HG02884 (cell line): ENCODE data around the gene ZC3H11A.

ENCODE experiments used
- ATAC-seq: cut with Tn5 transposase; IDR thresholded peaks from one replicate; pipeline ENCODE4 v1.9.1; 2021; ENCODE audit warnings: mild to moderate bottlenecking, moderate library complexity; ENCODE audit not compliant: unreplicated experiment

The ZC3H11A gene

DNA sequence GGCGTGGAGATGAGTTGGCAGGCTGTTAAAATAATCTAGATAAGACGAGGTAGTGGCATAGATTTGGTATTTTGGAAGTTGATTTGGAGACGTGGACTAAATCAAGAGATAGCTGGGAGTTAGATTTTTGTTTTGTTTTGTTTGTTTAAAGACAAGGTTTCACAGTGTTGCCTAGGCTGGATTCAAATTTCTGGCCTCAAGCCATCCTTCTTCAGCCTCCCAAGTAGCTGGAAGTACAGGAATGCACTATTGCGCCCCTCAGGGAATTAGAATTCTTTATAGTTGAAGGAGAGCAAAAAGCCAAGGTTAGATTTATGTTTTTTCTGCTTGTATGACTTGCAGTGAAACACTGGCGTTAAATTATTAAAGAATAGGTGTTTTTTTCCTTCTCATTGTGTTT is 43.7 kb downstream of the ZC3H11A start:
- no peak for ATAC-seq

DNA sequence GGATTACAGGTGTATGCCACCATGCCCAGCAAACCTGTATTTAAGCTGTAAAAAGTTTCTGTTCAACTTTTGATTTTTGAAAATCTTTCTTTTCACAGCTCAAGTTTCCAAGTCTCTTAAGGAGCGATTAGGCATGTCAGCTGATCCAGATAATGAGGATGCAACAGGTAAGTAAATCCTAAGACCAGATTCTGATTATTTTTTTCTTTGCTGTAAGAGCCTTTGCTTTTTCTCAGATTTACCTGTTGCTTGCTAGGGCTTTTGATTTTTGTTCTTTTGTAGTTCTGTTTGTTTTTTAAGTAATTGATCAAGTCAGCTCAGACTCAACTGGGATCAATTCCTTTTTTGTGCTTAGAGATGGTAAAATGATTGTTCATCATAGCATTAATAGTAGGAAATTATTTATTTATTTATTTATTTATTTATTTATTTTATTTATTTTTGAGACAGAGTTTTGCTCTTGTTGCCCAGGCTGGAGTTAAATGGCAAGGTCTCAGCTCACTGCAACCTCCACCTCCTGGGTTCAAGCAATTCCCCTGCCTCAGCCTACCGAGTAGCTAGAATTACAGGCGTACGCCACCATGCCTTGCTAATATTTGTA is 44.9 kb downstream of the ZC3H11A start:
- no peak for ATAC-seq

DNA sequence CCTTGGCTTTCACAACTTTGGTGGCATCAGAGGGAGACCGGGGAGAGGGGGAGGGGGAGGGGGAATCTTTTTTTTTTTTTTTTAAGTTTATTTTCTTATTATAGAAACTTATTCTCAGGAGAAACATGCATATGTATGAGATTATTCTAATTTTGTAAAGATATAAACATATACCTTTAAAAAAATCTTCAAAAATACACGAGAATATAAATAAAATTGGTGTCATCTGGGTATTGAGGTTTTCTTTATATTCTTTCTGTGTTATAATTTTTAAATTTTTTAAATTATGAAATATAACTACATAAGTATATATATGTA is 47.1 kb downstream of the ZC3H11A start:
- no peak for ATAC-seq

DNA sequence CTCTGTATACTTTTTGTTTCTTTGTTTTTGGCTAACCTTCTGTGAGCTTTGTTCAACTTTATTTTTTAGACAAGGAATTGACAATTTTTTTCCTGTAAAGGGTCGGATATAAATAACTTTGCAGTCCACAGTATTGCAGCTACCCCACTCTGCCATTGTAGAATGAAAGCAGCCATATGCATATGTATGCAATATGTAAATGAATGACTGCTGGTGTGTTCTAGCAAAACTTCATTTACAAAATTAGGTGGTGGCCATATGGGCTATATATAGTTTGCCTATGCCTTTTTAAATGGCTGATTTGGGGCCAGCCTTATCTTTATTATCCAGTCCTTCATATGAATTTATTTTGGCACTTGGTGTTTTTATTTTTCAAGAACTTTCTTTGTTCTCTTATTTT is 48.0 kb downstream of the ZC3H11A start:
- ATAC-seq, result no peak
